Measurements from ENCODE around the gene RFTN1.
"Not testable (repeated sequence)": the region's sequence is repeated elsewhere in the genome, so short reads cannot be mapped to it uniquely, and the experiment has no call there.

RFTN1 gene

GRCh38 chr3:16318176-16318575, 195.3 kb downstream of the RFTN1 start:
- no peak for DNase-seq

- no peak for DNase-seq
These were observed 195.9 kb downstream of the RFTN1 start for GRCh38 chr3:16317561-16317945.

GRCh38 chr3:16316847-16317560, 196.5 kb downstream of the RFTN1 start:
- DNase-seq, result no peak

- DNase-seq, result no peak
These were observed 197.1 kb downstream of the RFTN1 start for GRCh38 chr3:16316396-16316795.

GRCh38 chr3:16315623-16316022, 197.9 kb downstream of the RFTN1 start:
- DNase-seq, result no peak

GRCh38 chr3:16313886-16314645, 199.4 kb downstream of the RFTN1 start:
- DNase-seq, result no peak

- no peak for DNase-seq
These were observed 201.5 kb downstream of the RFTN1 start for GRCh38 chr3:16311960-16312451.

- not testable (repeated sequence) for DNase-seq
These were observed 203.0 kb downstream of the RFTN1 start for GRCh38 chr3:16310486-16310885.

- DNase-seq, result no peak
These were observed 203.9 kb downstream of the RFTN1 start for GRCh38 chr3:16309558-16309957.

GRCh38 chr3:16308727-16309126, 204.8 kb downstream of the RFTN1 start:
- no peak for DNase-seq

GRCh38 chr3:16307832-16308531, 205.5 kb downstream of the RFTN1 start:
- no peak for DNase-seq

- no peak for DNase-seq
These were observed 208.4 kb downstream of the RFTN1 start for GRCh38 chr3:16305111-16305541.

GRCh38 chr3:16304061-16305010, 209.2 kb downstream of the RFTN1 start:
- DNase-seq, result no peak

- no peak for DNase-seq
These were observed 210.4 kb downstream of the RFTN1 start for GRCh38 chr3:16303037-16303575.

- DNase-seq, result no peak
These were observed 211.3 kb downstream of the RFTN1 start for GRCh38 chr3:16302082-16302631.

GRCh38 chr3:16301507-16301906, 212.0 kb downstream of the RFTN1 start:
- no peak for DNase-seq

GRCh38 chr3:16300881-16301359, 212.6 kb downstream of the RFTN1 start:
- DNase-seq, result no peak

GRCh38 chr3:16300307-16300706, 213.2 kb downstream of the RFTN1 start:
- no peak for DNase-seq

GRCh38 chr3:16299746-16300145, 213.8 kb downstream of the RFTN1 start:
- DNase-seq, result no peak

- DNase-seq, result no peak
These were observed 214.6 kb downstream of the RFTN1 start for GRCh38 chr3:16298891-16299290.

Data from NCI-H1694 (cell line).